OCI-LY3 (cell line): ENCODE results near the gene PSME2.
"Not testable (repeated sequence)": the region's sequence is repeated elsewhere in the genome, so short reads cannot be mapped to it uniquely, and the experiment has no call there.

ENCODE experiments used
- H2AFZ ChIP-seq: fragments of 200-600, 300-600 bp; shearing (Covaris generic); 2 replicates; pipeline ENCODE4 v1.6.0; 2014; ENCODE audit warnings: antibody characterized with exemption, low read depth, low read length
- H3K27ac ChIP-seq: fragments of 200-600, 300-600 bp; sonication (generic); 2 replicates; pipeline ENCODE4 v1.5.1; 2014; ENCODE audit warnings: mild to moderate bottlenecking, low read length, moderate library complexity, mixed read lengths
- H3K27me3 ChIP-seq: fragments of 200-600, 300-600 bp; sonication (generic); 2 replicates; pipeline ENCODE4 v1.6.1; 2014; ENCODE audit warnings: low read depth, low read length, mixed read lengths
- H3K36me3 ChIP-seq: fragments of 200-600, 300-600 bp; sonication (generic); replicated peaks from 2 replicates; pipeline ENCODE3; 2014; ENCODE audit warnings: low read depth, low read length, mixed read lengths
- H3K4me1 ChIP-seq: fragments of 300-600, 200-600 bp; sonication (generic); 2 replicates; pipeline ENCODE4 v1.6.1; 2014; ENCODE audit warnings: low read length, mixed read lengths
- H3K4me2 ChIP-seq: fragments of 200-600, 300-600 bp; sonication (generic); 2 replicates; pipeline ENCODE4 v1.6.1; 2014; ENCODE audit warnings: low read length, mixed read lengths
- H3K4me3 ChIP-seq: fragments of 300-600, 200-600 bp; sonication (generic); 2 replicates; pipeline ENCODE4 v1.5.1; 2014; ENCODE audit warnings: antibody characterized with exemption, mild to moderate bottlenecking, low read length, moderate library complexity
- H3K79me2 ChIP-seq: fragments of 300-600, 200-600 bp; shearing (Covaris generic); 2 replicates; pipeline ENCODE4 v1.6.1; 2014; ENCODE audit warnings: mild to moderate bottlenecking, low read length, mixed read lengths
- H3K9ac ChIP-seq: fragments of 300-600, 200-600 bp; shearing (Covaris generic); 2 replicates; pipeline ENCODE4 v1.6.0; 2014; ENCODE audit warnings: mild to moderate bottlenecking, low read length, moderate library complexity
- H3K9me3 ChIP-seq: fragments of 200-600, 300-600 bp; shearing (Covaris generic); 2 replicates; pipeline ENCODE4 v1.6.1; 2014; ENCODE audit warnings: low read length, mixed read lengths; ENCODE audit not compliant: insufficient read depth
- H4K20me1 ChIP-seq: fragments of 200-600, 300-600 bp; sonication (generic); 2 replicates; pipeline ENCODE4 v1.6.1; 2016; ENCODE audit warnings: low read length, mixed read lengths; ENCODE audit not compliant: insufficient read depth
- CTCF ChIP-seq: fragments of 200-600, 300-600 bp; sonication (generic); IDR thresholded peaks from 2 replicates; pipeline ENCODE4 v1.5.1; 2014; ENCODE audit warnings: antibody characterized with exemption, low read length, low read depth
- EZH2phosphoT487 ChIP-seq: fragments of 200-600 bp; shearing (Covaris generic); IDR thresholded peaks from 2 replicates; pipeline ENCODE4 v1.6.1; 2018; ENCODE audit warnings: antibody characterized with exemption, mixed run types, low read depth

Gene PSME2

GRCh38 chr14:24110523-24110922 is 35.9 kb downstream of the PSME2 start:
- no peak overlapping the region for H3K4me2 ChIP-seq

GRCh38 chr14:24110060-24110459 is 36.4 kb downstream of the PSME2 start:
- no peak overlapping the region for H3K9ac ChIP-seq
- H3K9me3 ChIP-seq, result no peaks in the 10 kb centered on the region
- TF ChIP-seq CTCF, result no peak
- TF ChIP-seq EZH2phosphoT487, result no peak
- peaks cover 7% of the 10 kb centered on the region for H3K4me1 ChIP-seq
- no peak overlapping the region for H3K27ac ChIP-seq
- no peak overlapping the region for H3K4me2 ChIP-seq
- no peaks in the 10 kb centered on the region for H3K27me3 ChIP-seq
- H4K20me1 ChIP-seq, result no peaks in the 10 kb centered on the region
- no peak overlapping the region for H3K4me3 ChIP-seq
- no peaks in the 10 kb centered on the region for H3K36me3 ChIP-seq
- no peak overlapping the region for H2AFZ ChIP-seq
- no peaks in the 10 kb centered on the region for H3K79me2 ChIP-seq

More at GRCh38 chr14:24110523-24110922, 35.9 kb downstream of the PSME2 start:
- Histone ChIP-seq H3K79me2 (peaks cover 2% of the 10 kb centered on the region; the same call in 1 of the 2 replicates), H3K27ac (no peak overlapping the region), H3K9me3 (no peaks in the 10 kb centered on the region), H4K20me1 (no peaks in the 10 kb centered on the region), H2AFZ (no peak overlapping the region), H3K27me3 (no peaks in the 10 kb centered on the region), H3K4me1 (peaks cover 9% of the 10 kb centered on the region), H3K36me3 (no peaks in the 10 kb centered on the region), H3K4me3 (no peak overlapping the region), H3K9ac (no peak overlapping the region)
- TF ChIP-seq CTCF (no peak), EZH2phosphoT487 (no peak)

GRCh38 chr14:24108336-24108874 is 38.0 kb downstream of the PSME2 start:
- Histone ChIP-seq H3K4me3 (no peak overlapping the region), H3K79me2 (no peaks in the 10 kb centered on the region), H2AFZ (peak overlapping the region; percentile 91), H3K27me3 (no peaks in the 10 kb centered on the region), H3K9me3 (no peaks in the 10 kb centered on the region), H3K4me1 (peaks cover 7% of the 10 kb centered on the region), H3K27ac (no peak overlapping the region; the same call in 1 of the 2 replicates), H4K20me1 (no peaks in the 10 kb centered on the region), H3K9ac (peak overlapping the region; percentile 16; the same call in 1 of the 2 replicates), H3K36me3 (peaks cover 12% of the 10 kb centered on the region), H3K4me2 (peak overlapping the region; percentile 60)
- no peak for TF ChIP-seq EZH2phosphoT487
- no peak for TF ChIP-seq CTCF

GRCh38 chr14:24106672-24107271 is 39.6 kb downstream of the PSME2 start:
- Histone ChIP-seq H3K79me2 (no peaks in the 10 kb centered on the region), H3K36me3 (peaks cover 24% of the 10 kb centered on the region)

GRCh38 chr14:24105609-24106239 is 40.7 kb downstream of the PSME2 start:
- H3K36me3 ChIP-seq, result peaks cover 30% of the 10 kb centered on the region
- H3K9me3 ChIP-seq, H3K4me3 ChIP-seq, H3K27me3 ChIP-seq, H3K79me2 ChIP-seq, H3K4me2 ChIP-seq, H3K4me1 ChIP-seq, H4K20me1 ChIP-seq, H2AFZ ChIP-seq, H3K27ac ChIP-seq, H3K9ac ChIP-seq: not testable (repeated sequence)

More at GRCh38 chr14:24106672-24107271, 39.6 kb downstream of the PSME2 start:
- Histone ChIP-seq H3K27ac (no peak overlapping the region), H3K4me1 (peaks cover 7% of the 10 kb centered on the region), H2AFZ (no peak overlapping the region), H3K9ac (no peak overlapping the region), H3K4me3 (no peak overlapping the region), H3K27me3 (no peaks in the 10 kb centered on the region), H3K9me3 (no peaks in the 10 kb centered on the region), H4K20me1 (no peaks in the 10 kb centered on the region), H3K4me2 (no peak overlapping the region)
- TF ChIP-seq EZH2phosphoT487 (no peak), CTCF (no peak)
